Measurements from ENCODE around the gene SNX32. TPM values are rescaled to one million over a fixed set of nuclear protein-coding genes. Genes with fewer than 3 reads are reported as not detected.

The SNX32 gene
- total and polyA plus RNA-seq, 2 donors (not counting 3 experiments of a cell fraction or from before 2014, with no cell fraction given): 0.19 TPM; not detected in 1

GRCh38 chr11:65849771-65850216 is 16.0 kb downstream of the SNX32 start:
- intact Hi-C loops (cut with micrococcal nuclease): no loop called here
- H3K27me3 ChIP-seq (ENCODE audit: control insufficient read depth in 2 of 2, insufficient read depth in 2 of 2, low read length in 2 of 2): no peaks in the 10 kb centered on the region
- no peaks in the 10 kb centered on the region for H3K9me3 ChIP-seq (replicated peaks; ENCODE audit: control insufficient read depth, insufficient read depth, low read length)
- no peak overlapping the region for H3K4me3 ChIP-seq (replicated peaks in 1 of 3; ENCODE audit: insufficient read depth in 1 of 3, low read depth in 1 of 3, low read length in 3 of 3)
- ChIA-PET CTCF (interaction anchor here (1.2 to 3.7 kb wide), 5 partner anchors 10 to 70 kb away, joined by 3 to 18 read pairs (median 7); partner anchors contain the start of genes AP5B1, FIBP and MUS81), POLR2A (interaction anchor here (0.9 to 1.3 kb wide), 2 partner anchors 9 to 10 kb away, joined by 3 to 4 read pairs; partner anchors contain the start of gene MUS81)
- no peaks in the 10 kb centered on the region for H3K4me1 ChIP-seq (ENCODE audit: control insufficient read depth, extremely low read depth, insufficient read depth, low read length)
- H3K9me1 ChIP-seq (replicated peaks; ENCODE audit: control insufficient read depth, extremely low read depth, insufficient read depth, low read length): no peaks in the 10 kb centered on the region
- peaks cover 5% of the 10 kb centered on the region for H4K20me1 ChIP-seq (replicated peaks; ENCODE audit: control insufficient read depth, extremely low read depth, insufficient read depth, low read length)
- no peak for DNase-seq (ENCODE audit: low read depth, low spot score)
- no peak overlapping the region for H3K27ac ChIP-seq (ENCODE audit: insufficient read depth, low read depth, low read length)
- peaks cover 18% of the 10 kb centered on the region for H3K79me2 ChIP-seq (ENCODE audit: control insufficient read depth, insufficient read depth, low read length)
- TF ChIP-seq JUN (IDR thresholded peaks at IDR 0.05; ENCODE audit: borderline replicate concordance, insufficient read depth, insufficient read length, low read depth): no peak
- no peak for TF ChIP-seq FOS (IDR thresholded peaks at IDR 0.05; ENCODE audit: borderline replicate concordance, insufficient read depth, low read length)
- no peak for TF ChIP-seq GATA2 (IDR thresholded peaks at IDR 0.05; ENCODE audit: insufficient read depth, insufficient read length, low read depth, low read length)
- TF ChIP-seq POLR2AphosphoS5 (IDR thresholded peaks at IDR 0.05; ENCODE audit: insufficient read depth, low read depth, low read length): no peak
- no peak for TF ChIP-seq MAX (IDR thresholded peaks at IDR 0.05; ENCODE audit: insufficient read depth, insufficient read length)
- TF ChIP-seq EZH2 (IDR thresholded peaks at IDR 0.05; ENCODE audit: borderline replicate concordance, low read depth, low read length, severe bottlenecking): no peak
- TF ChIP-seq POLR2A (IDR thresholded peaks at IDR 0.05; ENCODE audit: low read depth, low read length): no peak
- TF ChIP-seq MYC (IDR thresholded peaks at IDR 0.05; ENCODE audit: low read depth, low read length): no peak
- TF ChIP-seq CTCF (IDR thresholded peaks at IDR 0.05; ENCODE audit: extremely low read depth in 1 of 2, insufficient read depth in 1 of 2, low read depth in 1 of 2, low read length in 2 of 2): no peak
- no peak for FAIRE-seq
- dilution Hi-C loops (cut with MboI; ENCODE audit: extremely low pct_ligation_motif_present, low sequenced_read_pairs): no loop called here
- no peak overlapping the region for H3K9ac ChIP-seq (replicated peaks; ENCODE audit: extremely low read depth, insufficient read depth, low read length)
- no TSS peak for BruUV-seq (replicated peaks)
- peaks cover 18 to 30% of the 10 kb centered on the region in 2 experiments for H3K36me3 ChIP-seq (ENCODE audit: control insufficient read depth in 2 of 2, extremely low read depth in 1 of 2, insufficient read depth in 2 of 2, low read length in 2 of 2)
- H3K4me2 ChIP-seq (ENCODE audit: insufficient read depth, low read length): no peak overlapping the region
- no peak overlapping the region for H2AFZ ChIP-seq (ENCODE audit: low read depth, low read length)

All from endothelial cell of umbilical vein (primary cell).